ENCODE data around the gene PVR.

Gene PVR

DNA sequence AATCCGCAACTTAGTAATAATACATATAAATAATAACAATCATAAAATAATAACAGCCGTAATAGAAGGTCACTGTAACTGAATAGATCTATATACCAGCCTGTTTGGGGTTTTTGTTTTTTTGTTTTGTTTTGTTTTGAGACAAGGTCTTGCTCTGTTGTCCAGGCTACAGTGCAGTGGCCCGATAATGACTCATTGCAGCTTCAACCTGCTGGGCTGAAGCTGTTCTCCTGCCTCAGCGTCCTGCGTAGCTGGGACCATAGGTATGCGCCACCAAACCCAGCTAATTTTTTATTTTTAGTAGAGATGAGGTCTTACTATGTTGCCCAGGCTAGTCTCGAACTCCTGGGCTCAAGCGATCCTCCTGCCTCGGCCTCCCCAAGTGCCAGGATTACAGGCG is 29.4 kb upstream of the PVR start:
- POLR2A ChIA-PET (ENCODE audit: low non-redundant PET), result no interaction called here
- H3K27ac ChIP-seq, result no peak overlapping the region
- TF ChIP-seq, protein P1, sequence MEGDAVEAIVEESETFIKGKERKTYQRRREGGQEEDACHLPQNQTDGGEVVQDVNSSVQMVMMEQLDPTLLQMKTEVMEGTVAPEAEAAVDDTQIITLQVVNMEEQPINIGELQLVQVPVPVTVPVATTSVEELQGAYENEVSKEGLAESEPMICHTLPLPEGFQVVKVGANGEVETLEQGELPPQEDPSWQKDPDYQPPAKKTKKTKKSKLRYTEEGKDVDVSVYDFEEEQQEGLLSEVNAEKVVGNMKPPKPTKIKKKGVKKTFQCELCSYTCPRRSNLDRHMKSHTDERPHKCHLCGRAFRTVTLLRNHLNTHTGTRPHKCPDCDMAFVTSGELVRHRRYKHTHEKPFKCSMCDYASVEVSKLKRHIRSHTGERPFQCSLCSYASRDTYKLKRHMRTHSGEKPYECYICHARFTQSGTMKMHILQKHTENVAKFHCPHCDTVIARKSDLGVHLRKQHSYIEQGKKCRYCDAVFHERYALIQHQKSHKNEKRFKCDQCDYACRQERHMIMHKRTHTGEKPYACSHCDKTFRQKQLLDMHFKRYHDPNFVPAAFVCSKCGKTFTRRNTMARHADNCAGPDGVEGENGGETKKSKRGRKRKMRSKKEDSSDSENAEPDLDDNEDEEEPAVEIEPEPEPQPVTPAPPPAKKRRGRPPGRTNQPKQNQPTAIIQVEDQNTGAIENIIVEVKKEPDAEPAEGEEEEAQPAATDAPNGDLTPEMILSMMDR (conservative IDR thresholded peaks at IDR 0.05; ENCODE audit: low read depth), result no peak
- no peak for DNase-seq (ENCODE audit: low spot score)
- CTCF ChIA-PET, result interaction anchor here (0.5 kb wide), 1 partner anchor 157 kb away, joined by 3 read pairs; no protein-coding TSS in a partner anchor

DNA sequence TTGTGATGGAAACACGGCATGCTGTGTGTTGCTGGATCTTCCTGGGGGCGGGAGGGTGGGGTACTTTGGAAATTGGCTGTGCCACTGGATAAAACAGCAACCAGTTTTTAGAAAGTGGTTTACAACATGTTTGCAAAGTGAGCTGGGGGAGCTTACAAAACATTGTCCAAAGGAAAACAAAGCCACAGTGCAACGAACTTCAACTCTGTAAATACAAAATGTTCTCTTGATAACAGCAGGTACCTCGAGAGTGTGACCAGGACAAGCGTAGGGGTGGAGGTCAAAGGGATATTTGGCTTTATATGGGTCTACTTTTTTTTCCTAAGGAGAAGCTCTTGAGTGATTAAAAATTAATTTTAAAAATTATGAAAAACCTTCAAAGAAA is 27.9 kb upstream of the PVR start:
- ChIA-PET CTCF (interaction anchor here (0.6 kb wide), 1 partner anchor 28 kb away, joined by 7 read pairs; no protein-coding TSS in a partner anchor), POLR2A (ENCODE audit: low non-redundant PET) (no interaction called here)
- no peak overlapping the region for H3K27ac ChIP-seq
- TF ChIP-seq, protein P1 (conservative IDR thresholded peaks at IDR 0.05; ENCODE audit: low read depth), result no peak
- no peak for DNase-seq (ENCODE audit: low spot score)

DNA sequence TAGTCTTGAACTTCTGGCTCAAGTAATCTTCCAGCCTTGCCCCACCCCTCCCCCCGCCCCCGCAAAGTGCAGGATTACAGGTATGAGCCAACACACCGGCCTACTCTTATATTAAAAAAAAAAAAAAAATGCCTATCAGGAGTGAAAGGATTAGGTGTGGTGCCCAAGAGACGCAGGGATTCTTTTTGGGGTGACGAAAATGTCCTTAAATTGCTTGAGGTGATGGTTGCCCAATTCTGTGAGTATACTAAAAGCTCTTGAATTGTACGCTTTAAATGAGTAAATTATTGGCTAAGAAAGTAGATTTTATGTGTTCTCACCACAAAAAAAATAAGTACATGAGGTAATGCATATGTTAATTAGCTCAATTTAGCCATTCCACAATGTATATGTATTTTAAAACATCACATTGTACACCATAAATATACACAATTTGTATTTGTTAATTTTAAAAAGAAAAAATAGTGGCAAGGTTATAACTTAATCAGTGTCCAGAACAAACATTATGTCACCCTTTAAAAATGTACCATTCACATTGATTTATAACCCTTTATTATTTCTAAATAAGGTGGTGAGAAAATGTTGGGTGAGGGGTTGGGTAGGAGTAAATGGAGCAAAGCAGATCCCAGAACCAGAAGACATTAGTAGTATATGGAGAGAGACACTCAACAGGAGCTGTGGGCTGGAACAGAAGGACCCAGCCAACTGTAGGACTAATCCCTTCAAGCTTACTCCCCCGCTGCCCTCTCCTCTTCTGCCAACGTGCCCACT is 26.4 kb upstream of the PVR start:
- POLR2A ChIA-PET (ENCODE audit: low non-redundant PET), result no interaction called here
- TF ChIP-seq, protein P1 (conservative IDR thresholded peaks at IDR 0.05; ENCODE audit: low read depth), result no peak
- H3K27ac ChIP-seq, result no peak overlapping the region
- CTCF ChIA-PET, result interaction anchor here (0.7 to 0.8 kb wide), 3 partner anchors 27 to 33 kb away, joined by 3 to 5 read pairs (median 3); partner anchors contain the start of gene PVR
- DNase-seq (ENCODE audit: low spot score), result no peak

DNA sequence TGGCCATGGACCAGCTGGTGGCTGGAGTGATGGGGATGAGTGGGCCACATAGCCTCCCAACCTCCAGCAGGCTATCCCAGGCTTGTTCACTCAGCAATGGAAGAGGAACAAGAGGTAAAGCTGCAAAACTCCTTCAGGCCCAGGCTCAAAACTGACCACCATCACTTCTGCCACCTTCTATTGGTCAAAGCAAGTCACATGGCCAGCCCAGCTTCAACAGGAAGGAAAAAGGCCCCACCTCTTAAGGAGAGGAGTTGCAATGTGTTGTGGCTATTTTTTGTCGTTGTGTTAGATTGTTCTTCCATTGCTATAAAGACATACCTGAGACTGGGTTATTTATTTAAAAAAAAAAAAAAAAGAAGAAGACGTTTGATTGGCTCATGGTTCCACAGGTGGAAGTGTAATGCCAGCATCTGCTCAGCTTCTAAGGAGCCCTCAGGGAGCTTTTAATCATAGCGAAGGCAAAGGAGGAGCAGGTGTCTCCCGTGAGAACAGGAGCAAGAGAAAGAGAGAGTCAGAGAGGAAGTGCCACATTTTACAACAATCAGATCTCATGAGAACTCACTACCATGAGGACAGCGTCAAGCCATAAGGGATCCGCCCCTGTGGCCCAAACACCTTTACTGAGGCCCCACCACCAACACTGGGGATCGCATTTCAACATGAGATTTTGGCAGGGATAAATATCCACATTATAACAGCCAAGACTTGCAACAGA is 24.9 kb upstream of the PVR start:
- ChIA-PET CTCF (interaction anchor here (1.0 kb wide), 1 partner anchor 9 kb away, joined by 6 read pairs; no protein-coding TSS in a partner anchor), POLR2A (ENCODE audit: low non-redundant PET) (no interaction called here)
- DNase-seq (ENCODE audit: low spot score), result no peak
- H3K27ac ChIP-seq, result no peak overlapping the region
- TF ChIP-seq, protein P1 (conservative IDR thresholded peaks at IDR 0.05; ENCODE audit: low read depth), result no peak

DNA sequence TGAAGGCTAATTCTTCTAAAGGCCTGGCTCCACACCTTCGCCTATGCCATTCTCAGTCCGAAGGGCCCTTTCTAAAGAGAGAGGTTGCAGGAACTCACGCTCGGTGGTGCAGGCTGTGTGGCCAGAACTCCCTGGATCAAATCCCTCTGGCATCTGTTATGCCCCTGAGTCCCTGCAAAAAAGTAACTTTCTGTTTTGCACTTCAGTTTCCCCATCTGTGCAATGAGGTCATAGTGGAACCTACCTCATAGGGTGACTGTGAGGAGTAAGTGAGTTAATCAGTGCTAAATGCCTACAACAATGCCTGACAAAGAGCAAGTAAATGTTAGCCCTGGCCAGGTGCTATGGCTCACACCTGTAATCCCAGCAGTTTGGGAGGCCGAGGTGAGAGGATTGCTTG is 23.0 kb upstream of the PVR start:
- ChIA-PET CTCF (no interaction called here), POLR2A (ENCODE audit: low non-redundant PET) (no interaction called here)
- DNase-seq (ENCODE audit: low spot score), result no peak
- H3K27ac ChIP-seq, result no peak overlapping the region
- TF ChIP-seq, protein P1 (conservative IDR thresholded peaks at IDR 0.05; ENCODE audit: low read depth), result no peak

DNA sequence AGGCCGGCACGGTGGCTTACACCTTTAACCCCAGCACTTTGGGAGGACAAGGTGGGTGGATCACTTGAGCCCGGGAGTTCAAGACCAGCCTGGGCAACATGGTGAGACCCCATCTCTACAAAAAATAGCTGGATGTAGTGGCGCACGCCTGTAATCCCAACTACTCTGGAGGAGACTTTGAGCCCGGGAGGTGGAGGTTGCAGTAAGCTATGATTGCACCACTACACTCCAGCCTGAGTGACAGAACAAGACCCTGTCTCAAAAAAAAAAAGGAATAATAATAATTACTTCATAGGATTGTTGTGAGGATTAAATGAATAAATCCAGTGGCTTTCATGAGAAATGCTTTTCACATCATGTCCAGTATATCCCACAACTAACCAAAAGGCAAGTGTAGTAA is 22.3 kb upstream of the PVR start:
- POLR2A ChIA-PET (ENCODE audit: low non-redundant PET), result no interaction called here
- no peak for DNase-seq (ENCODE audit: low spot score)
- TF ChIP-seq, protein P1 (conservative IDR thresholded peaks at IDR 0.05; ENCODE audit: low read depth), result no peak
- CTCF ChIA-PET, result no interaction called here
- H3K27ac ChIP-seq, result no peak overlapping the region
